SKM-1 (cell line): ENCODE data around the gene FAM168B.

Experiments
- DNase-seq: peaks from one replicate; lab custom pipeline; 2025; ENCODE audit not compliant: unreplicated experiment; lab: John Stamatoyannopoulos, UW

Gene FAM168B

GRCh38 chr2:131056204-131056931, 36.9 kb downstream of the FAM168B start:
- no peak for DNase-seq

- DNase-seq = no peak
These were observed 37.8 kb downstream of the FAM168B start for GRCh38 chr2:131055169-131056065.

GRCh38 chr2:131054488-131054887, 38.8 kb downstream of the FAM168B start:
- DNase-seq = no peak

- no peak for DNase-seq
These were observed 40.5 kb downstream of the FAM168B start for GRCh38 chr2:131052741-131053263.

- DNase-seq = no peak
These were observed 42.4 kb downstream of the FAM168B start for GRCh38 chr2:131050896-131051295.

GRCh38 chr2:131049150-131049718, 44.0 kb downstream of the FAM168B start:
- DNase-seq = no peak

- DNase-seq = no peak
These were observed 44.6 kb downstream of the FAM168B start for GRCh38 chr2:131048641-131049040.

GRCh38 chr2:131047920-131048560, 45.2 kb downstream of the FAM168B start:
- no peak for DNase-seq

- DNase-seq = no peak
These were observed 46.2 kb downstream of the FAM168B start for GRCh38 chr2:131046918-131047652.

GRCh38 chr2:131046028-131046917, 47.0 kb downstream of the FAM168B start:
- DNase-seq = no peak

- DNase-seq = no peak
These were observed 47.8 kb downstream of the FAM168B start for GRCh38 chr2:131045286-131046027.

- DNase-seq = no peak
These were observed 48.5 kb downstream of the FAM168B start for GRCh38 chr2:131044757-131045150.

GRCh38 chr2:131044075-131044756, 49.0 kb downstream of the FAM168B start:
- DNase-seq = no peak

GRCh38 chr2:131043199-131044074, 49.8 kb downstream of the FAM168B start:
- no peak for DNase-seq

- DNase-seq = no peak
These were observed 51.0 kb downstream of the FAM168B start for GRCh38 chr2:131042148-131042775.

GRCh38 chr2:131041402-131042147, 51.7 kb downstream of the FAM168B start:
- DNase-seq = no peak
